ENCODE data around the gene HENMT1. TPM values are rescaled to one million over a fixed set of nuclear protein-coding genes. Genes with fewer than 3 reads are reported as not detected.

HENMT1 gene
- total RNA-seq, 2 donors from 2014 or later, result 3.4 to 7.9 TPM

DNA sequence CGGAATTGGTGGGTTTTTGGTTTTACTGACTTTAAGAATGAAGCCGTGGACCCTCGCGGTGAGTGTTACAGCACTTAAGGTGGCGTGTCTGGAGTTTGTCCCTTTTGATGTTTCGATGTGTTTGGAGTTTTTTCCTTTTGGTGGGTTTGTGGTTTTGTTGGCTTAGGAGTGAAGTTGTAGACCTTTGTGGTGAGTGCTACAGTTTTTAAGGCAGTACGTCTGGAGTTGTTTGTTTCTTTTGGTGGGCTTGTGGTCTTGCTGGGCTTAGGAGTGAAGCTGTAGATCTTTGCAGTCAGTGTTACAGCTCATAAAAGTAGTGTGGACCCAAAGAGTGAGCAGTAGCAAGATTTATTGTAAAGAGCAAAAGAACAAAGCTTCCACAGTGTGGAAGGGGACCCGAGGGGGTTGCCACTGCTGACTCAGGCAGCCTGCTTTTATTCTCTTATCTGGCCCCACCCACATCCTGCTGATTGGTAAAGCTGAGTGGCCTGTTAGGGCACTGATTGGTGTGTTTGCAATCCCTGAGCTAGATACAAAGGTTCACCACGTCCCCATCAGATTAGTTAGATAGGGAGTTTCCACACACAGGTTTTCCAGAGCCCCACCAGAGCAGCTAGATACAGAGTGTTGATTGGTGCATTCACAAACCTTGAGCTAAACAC is 20.9 kb downstream of the HENMT1 start:
- H3K36me3 ChIP-seq, result peaks cover 4% of the 10 kb centered on the region
- DNase-seq (ENCODE audit: low spot score) (no peak), ATAC-seq (ENCODE audit: insufficient number of reproducible peaks, low FRiP score, low read depth) (no peak)
- no peak overlapping the region for H3K4me3 ChIP-seq
- peaks cover 0 to 7% of the 10 kb centered on the region in 2 donors for H3K4me1 ChIP-seq (ENCODE audit: control insufficient read depth in 1 of 2, low read depth in 2 of 2)
- no peak overlapping the region for H3K27ac ChIP-seq
- no peaks in the 10 kb centered on the region for H3K9me3 ChIP-seq
- H3K27me3 ChIP-seq (replicated peaks; ENCODE audit: insufficient read depth), result no peaks in the 10 kb centered on the region
- TF ChIP-seq, protein P1, sequence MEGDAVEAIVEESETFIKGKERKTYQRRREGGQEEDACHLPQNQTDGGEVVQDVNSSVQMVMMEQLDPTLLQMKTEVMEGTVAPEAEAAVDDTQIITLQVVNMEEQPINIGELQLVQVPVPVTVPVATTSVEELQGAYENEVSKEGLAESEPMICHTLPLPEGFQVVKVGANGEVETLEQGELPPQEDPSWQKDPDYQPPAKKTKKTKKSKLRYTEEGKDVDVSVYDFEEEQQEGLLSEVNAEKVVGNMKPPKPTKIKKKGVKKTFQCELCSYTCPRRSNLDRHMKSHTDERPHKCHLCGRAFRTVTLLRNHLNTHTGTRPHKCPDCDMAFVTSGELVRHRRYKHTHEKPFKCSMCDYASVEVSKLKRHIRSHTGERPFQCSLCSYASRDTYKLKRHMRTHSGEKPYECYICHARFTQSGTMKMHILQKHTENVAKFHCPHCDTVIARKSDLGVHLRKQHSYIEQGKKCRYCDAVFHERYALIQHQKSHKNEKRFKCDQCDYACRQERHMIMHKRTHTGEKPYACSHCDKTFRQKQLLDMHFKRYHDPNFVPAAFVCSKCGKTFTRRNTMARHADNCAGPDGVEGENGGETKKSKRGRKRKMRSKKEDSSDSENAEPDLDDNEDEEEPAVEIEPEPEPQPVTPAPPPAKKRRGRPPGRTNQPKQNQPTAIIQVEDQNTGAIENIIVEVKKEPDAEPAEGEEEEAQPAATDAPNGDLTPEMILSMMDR (IDR thresholded peaks at IDR 0.05), result no peak

DNA sequence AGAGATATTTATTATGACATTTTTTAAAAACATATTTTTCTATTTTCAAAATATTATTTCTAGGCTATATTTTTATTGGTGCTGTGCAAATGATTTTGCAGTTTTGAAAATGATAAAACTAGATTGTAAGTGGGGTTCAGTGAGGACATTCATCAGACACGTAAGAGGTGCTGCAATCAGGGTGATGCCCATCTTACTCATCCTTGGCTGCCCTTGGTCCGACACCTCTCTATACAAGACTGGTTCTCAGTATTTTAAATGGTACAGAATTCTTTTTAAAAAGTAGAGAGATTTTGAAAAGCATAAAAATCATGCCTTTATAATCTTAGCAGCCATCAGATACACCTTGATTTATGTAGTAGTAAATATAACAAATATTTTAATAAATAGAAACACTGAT is 24.0 kb downstream of the HENMT1 start:
- Histone ChIP-seq H3K4me1 (ENCODE audit: control insufficient read depth in 1 of 2, low read depth in 2 of 2) (no peaks in the 10 kb centered on the region), H3K27me3 (replicated peaks; ENCODE audit: insufficient read depth) (no peaks in the 10 kb centered on the region), H3K9me3 (no peaks in the 10 kb centered on the region), H3K27ac (no peak overlapping the region), H3K4me3 (no peak overlapping the region), H3K36me3 (peaks cover 9% of the 10 kb centered on the region)
- TF ChIP-seq, protein P1 (IDR thresholded peaks at IDR 0.05), result no peak
- ATAC-seq (ENCODE audit: insufficient number of reproducible peaks, low FRiP score, low read depth) (no peak), DNase-seq (ENCODE audit: low spot score) (no peak)

DNA sequence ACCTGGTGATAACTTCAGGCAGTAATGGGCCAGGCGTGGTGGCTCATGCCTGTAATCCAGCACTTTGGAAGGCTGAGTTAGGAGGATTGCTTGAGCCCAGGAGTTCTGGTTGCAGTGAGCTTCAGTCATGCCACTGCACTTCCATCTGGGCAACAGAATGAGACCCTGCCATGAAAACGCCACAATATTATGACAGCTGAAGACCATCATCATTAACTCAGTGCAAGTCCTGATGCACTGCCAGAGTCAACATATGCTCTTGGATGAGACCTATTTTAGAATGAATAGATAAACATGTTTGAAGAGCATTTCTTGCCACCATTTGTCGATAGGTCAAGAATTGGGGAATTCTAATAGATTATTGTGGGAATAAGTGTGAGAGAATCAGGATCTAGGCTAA is 26.4 kb downstream of the HENMT1 start:
- TF ChIP-seq, protein P1 (IDR thresholded peaks at IDR 0.05), result no peak
- ATAC-seq (ENCODE audit: insufficient number of reproducible peaks, low FRiP score, low read depth) (no peak), DNase-seq (ENCODE audit: low spot score) (no peak)
- no peaks in the 10 kb centered on the region for H3K4me1 ChIP-seq (ENCODE audit: control insufficient read depth in 1 of 2, low read depth in 2 of 2)
- H3K4me3 ChIP-seq, result no peak overlapping the region
- H3K9me3 ChIP-seq, result no peaks in the 10 kb centered on the region
- peaks cover 12% of the 10 kb centered on the region for H3K36me3 ChIP-seq
- no peaks in the 10 kb centered on the region for H3K27me3 ChIP-seq (replicated peaks; ENCODE audit: insufficient read depth)
- no peak overlapping the region for H3K27ac ChIP-seq

DNA sequence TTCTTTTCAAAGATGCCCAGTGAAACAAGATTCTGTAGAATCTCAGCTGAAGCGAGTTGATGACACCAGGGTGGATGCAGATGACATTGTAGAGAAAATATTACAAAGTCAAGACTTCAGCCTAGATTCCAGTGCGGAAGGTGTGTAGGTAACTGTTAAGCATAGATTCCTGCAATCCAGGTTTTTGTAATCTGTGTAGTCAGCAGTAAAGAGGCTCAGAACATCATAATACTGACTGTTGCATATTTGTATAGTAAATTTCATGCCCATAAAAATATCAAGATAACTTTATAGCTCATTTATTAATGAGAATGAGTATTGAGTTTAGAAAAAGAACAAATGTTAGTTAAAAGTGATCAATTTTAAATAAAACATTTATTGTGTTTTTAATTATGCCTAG is 32.2 kb downstream of the HENMT1 start:
- ATAC-seq (ENCODE audit: insufficient number of reproducible peaks, low FRiP score, low read depth) (no peak), DNase-seq (ENCODE audit: low spot score) (no peak)
- Histone ChIP-seq H3K4me1 (ENCODE audit: control insufficient read depth in 1 of 2, low read depth in 2 of 2) (peaks cover 0 to 16% of the 10 kb centered on the region in 2 donors), H3K9me3 (no peaks in the 10 kb centered on the region), H3K36me3 (peaks cover 8% of the 10 kb centered on the region), H3K27ac (no peak overlapping the region), H3K27me3 (replicated peaks; ENCODE audit: insufficient read depth) (no peaks in the 10 kb centered on the region), H3K4me3 (no peak overlapping the region)
- TF ChIP-seq, protein P1 (IDR thresholded peaks at IDR 0.05), result no peak

DNA sequence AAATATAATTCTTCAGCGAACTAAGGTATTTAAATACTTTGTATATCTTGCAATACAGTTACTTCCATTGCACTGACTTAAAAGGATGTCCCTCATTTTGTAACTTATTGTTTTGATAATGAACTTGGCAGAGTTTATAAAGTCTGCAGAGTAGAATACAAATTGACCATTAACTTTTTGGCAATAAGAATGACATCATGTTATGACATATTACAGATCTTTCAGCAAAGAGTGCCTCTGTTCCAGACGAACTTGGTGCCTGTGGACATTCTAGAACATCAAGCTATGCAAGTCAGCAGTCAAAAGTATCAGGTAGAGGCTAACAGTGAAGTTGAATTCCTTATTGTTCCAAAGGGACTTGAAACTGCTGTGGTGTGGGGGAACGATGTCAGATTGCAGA is 32.9 kb downstream of the HENMT1 start:
- no peak for DNase-seq (ENCODE audit: low spot score)
- Histone ChIP-seq H3K27me3 (replicated peaks; ENCODE audit: insufficient read depth) (no peaks in the 10 kb centered on the region), H3K9me3 (no peaks in the 10 kb centered on the region), H3K4me1 (ENCODE audit: control insufficient read depth in 1 of 2, low read depth in 2 of 2) (peaks cover 0 to 16% of the 10 kb centered on the region in 2 donors), H3K36me3 (peaks cover 8% of the 10 kb centered on the region), H3K27ac (no peak overlapping the region), H3K4me3 (no peak overlapping the region)
- TF ChIP-seq, protein P1 (IDR thresholded peaks at IDR 0.05), result no peak
- ATAC-seq (ENCODE audit: insufficient number of reproducible peaks, low FRiP score, low read depth), result no peak
